Measurements from ENCODE around the gene PFN1. TPM values are rescaled to one million over a fixed set of nuclear protein-coding genes. Genes with fewer than 3 reads are reported as not detected.

PFN1 gene
- total and polyA plus RNA-seq, 10 of the 15 experiments (the other 5 are each of a cell fraction or from before 2014, with no cell fraction given) = 154 to 3,892 (median 1,918) TPM

- peak; percentile 93 for TF ChIP-seq BCL3 (IDR thresholded peaks at IDR 0.05; ENCODE audit: borderline replicate concordance, insufficient read depth, low read depth, low read length, poor library complexity, severe bottlenecking)
- peak; percentile 34; the same call in 1 of the 2 replicates for TF ChIP-seq PAX5 (IDR thresholded peaks at IDR 0.05; ENCODE audit: borderline replicate concordance, low read depth, low read length)
- peak; percentile 77 for TF ChIP-seq POLR2AphosphoS5 (IDR thresholded peaks at IDR 0.05; ENCODE audit: low read length)
- peak; percentile 47 for TF ChIP-seq PBX3 (IDR thresholded peaks at IDR 0.05; ENCODE audit: insufficient replicate concordance, low read depth, low read length)
- TF ChIP-seq BACH1 (IDR thresholded peaks at IDR 0.05; ENCODE audit: borderline replicate concordance) = peak; percentile 32; the same call in 1 of the 2 replicates
- TF ChIP-seq RBBP5 (conservative IDR thresholded peaks at IDR 0.05) = no peak
- 0 out of 2 replicates have a peak, but pooled peaks have one; percentile 42 for TF ChIP-seq BCL11A (IDR thresholded peaks at IDR 0.05; ENCODE audit: low read depth, low read length)
- TF ChIP-seq POU2F2 (IDR thresholded peaks at IDR 0.05; ENCODE audit: borderline replicate concordance, low read depth, low read length) = peak; percentile 88
- TF ChIP-seq RELA (IDR thresholded peaks at IDR 0.05; ENCODE audit: borderline replicate concordance, partially characterized antibody) = no peak
- TF ChIP-seq POLR2A (IDR thresholded peaks at IDR 0.05; ENCODE audit: low read depth, low read length) = peak; percentile 91
- TF ChIP-seq RCOR1 (conservative IDR thresholded peaks at IDR 0.05; ENCODE audit: low read depth, low read length) = 0 out of 2 replicates have a peak, but pooled peaks have one; percentile 34
- no peak for TF ChIP-seq NFIC (IDR thresholded peaks at IDR 0.05; ENCODE audit: low read depth, low read length)
- TF ChIP-seq EP300 (IDR thresholded peaks at IDR 0.05; ENCODE audit: borderline replicate concordance in 1 of 2, control insufficient read depth in 1 of 2, low read depth in 2 of 2, low read length in 2 of 2) = no peak
- TF ChIP-seq KLF5 (IDR thresholded peaks at IDR 0.05; ENCODE audit: partially characterized antibody) = peak; percentile 40
- TF ChIP-seq CEBPZ (IDR thresholded peaks at IDR 0.05; ENCODE audit: low read depth, low read length) = peak; percentile 23; the same call in 1 of the 2 replicates
- TF ChIP-seq TBL1XR1 (IDR thresholded peaks at IDR 0.05; ENCODE audit: low read depth, low read length) = peak; percentile 30; the same call in 1 of the 2 replicates
- 0 out of 3 replicates have a peak, but pooled peaks of 1 of the 2 experiments have one; percentile 40 for TF ChIP-seq EGR1 (IDR thresholded peaks at IDR 0.05; ENCODE audit: borderline replicate concordance in 1 of 2, low read depth in 2 of 2, low read length in 2 of 2)
- TF ChIP-seq NFXL1 (IDR thresholded peaks at IDR 0.05; ENCODE audit: borderline replicate concordance) = no peak
Observed at GRCh38 chr17:4944554-4945175, 3.7 kb downstream of the PFN1 start (continued).

Data from GM12878 (cell line).